Cardiac muscle cell (in vitro differentiated cells and primary cell): ENCODE data around the gene PPP1CA. TPM values are rescaled to one million over a fixed set of nuclear protein-coding genes. Genes with fewer than 3 reads are reported as not detected.

ENCODE experiments used
- DNase-seq, 2 donors: peaks; one replicate each; pipeline versions ENCODE4 v3.0.0 to v3.0.0-alpha.2; 2010 to 2017; ENCODE audit warnings: low read depth in 1 of 2, low spot score in 1 of 2
- H3K27ac ChIP-seq: fragments of 200-600 bp; sonication (generic); 2 replicates; pipeline ENCODE4 v1.5.1; 2016
- H3K27me3 ChIP-seq: fragments of 200-600 bp; sonication (generic); 2 replicates; pipeline ENCODE4 v1.6.0; 2016; ENCODE audit warnings: control low read depth
- H3K36me3 ChIP-seq: fragments of 200-600 bp; sonication (generic); 2 replicates; pipeline ENCODE4 v1.5.1; 2016; ENCODE audit warnings: control low read depth
- H3K4me1 ChIP-seq: fragments of 200-600 bp; sonication (generic); 2 replicates; pipeline ENCODE4 v1.8.1; 2017; ENCODE audit warnings: low read depth, mild to moderate bottlenecking, mixed run types
- H3K4me3 ChIP-seq: fragments of 200-600 bp; sonication (generic); 2 replicates; pipeline ENCODE4 v1.5.1; 2016; ENCODE audit warnings: mild to moderate bottlenecking
- H3K9me3 ChIP-seq: fragments of 200-600 bp; sonication (generic); 2 replicates; pipeline ENCODE4 v1.5.1; 2017; ENCODE audit warnings: low read depth, mild to moderate bottlenecking, control low read depth
- polyA plus RNA-seq: library from polyadenylated mRNA; unstranded; fragments of >200 nt; fragmentation: Nextera tagmentation; extraction: Ambion mirVana; gene quantifications from 2 replicates; pipeline ENCODE4 v1.2.1, GENCODE V29; 2016
- total RNA-seq: library from RNA; depleted of rRNA; stranded (reverse); fragments of >200 nt; gene quantifications from 2 replicates; pipeline ENCODE4 v1.2.3, GENCODE V29; 2016
- TF ChIP-seq, protein P1 (sequence below): IDR thresholded peaks from 2 replicates; pipeline ENCODE4 v1.5.1; 2012; ENCODE audit warnings: low read depth, mild to moderate bottlenecking, low read length

PPP1CA gene
- total and polyA plus RNA-seq, 2 experiments from 2014 or later, result 142 to 235 TPM

DNA sequence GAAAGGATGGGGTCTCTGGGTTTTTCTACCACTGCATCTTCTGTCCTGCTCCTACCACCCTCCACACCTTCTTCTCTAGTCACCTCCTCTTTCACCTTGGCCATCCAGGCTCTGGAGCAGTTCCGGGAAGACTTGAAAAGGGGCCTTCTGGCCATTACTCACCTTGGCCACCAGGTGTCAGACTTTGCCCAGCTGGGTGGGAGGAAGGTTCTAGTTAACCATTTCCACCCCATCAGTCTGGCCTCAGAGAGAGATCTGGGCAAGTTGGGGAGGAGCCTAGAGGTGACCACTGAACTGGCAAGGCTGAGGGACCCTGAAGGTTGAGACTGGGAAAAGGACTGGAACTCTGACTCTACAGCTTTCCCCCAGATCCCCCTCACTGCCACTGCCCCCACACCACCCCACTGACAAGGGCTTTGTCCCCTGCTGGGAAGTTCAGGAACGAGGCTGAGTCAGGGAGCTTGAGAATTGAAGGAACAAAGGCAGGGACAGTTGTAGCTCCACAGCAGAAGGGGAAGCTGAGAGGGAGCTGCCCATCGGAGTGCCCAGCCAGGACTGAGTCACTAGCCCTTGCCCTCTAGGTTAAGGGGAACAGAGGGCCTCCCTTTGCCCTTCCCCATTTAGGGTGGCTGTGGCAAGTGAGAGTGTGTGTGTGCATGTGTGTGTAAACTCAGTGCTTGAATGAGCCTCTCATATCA is 44.6 kb downstream of the PPP1CA start:
- TF ChIP-seq, protein P1, sequence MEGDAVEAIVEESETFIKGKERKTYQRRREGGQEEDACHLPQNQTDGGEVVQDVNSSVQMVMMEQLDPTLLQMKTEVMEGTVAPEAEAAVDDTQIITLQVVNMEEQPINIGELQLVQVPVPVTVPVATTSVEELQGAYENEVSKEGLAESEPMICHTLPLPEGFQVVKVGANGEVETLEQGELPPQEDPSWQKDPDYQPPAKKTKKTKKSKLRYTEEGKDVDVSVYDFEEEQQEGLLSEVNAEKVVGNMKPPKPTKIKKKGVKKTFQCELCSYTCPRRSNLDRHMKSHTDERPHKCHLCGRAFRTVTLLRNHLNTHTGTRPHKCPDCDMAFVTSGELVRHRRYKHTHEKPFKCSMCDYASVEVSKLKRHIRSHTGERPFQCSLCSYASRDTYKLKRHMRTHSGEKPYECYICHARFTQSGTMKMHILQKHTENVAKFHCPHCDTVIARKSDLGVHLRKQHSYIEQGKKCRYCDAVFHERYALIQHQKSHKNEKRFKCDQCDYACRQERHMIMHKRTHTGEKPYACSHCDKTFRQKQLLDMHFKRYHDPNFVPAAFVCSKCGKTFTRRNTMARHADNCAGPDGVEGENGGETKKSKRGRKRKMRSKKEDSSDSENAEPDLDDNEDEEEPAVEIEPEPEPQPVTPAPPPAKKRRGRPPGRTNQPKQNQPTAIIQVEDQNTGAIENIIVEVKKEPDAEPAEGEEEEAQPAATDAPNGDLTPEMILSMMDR, result peak; percentile 94
- Histone ChIP-seq H3K27me3 (no peaks in the 10 kb centered on the region), H3K4me1 (peaks cover 10% of the 10 kb centered on the region), H3K9me3 (no peaks in the 10 kb centered on the region), H3K4me3 (no peak overlapping the region), H3K27ac (no peak overlapping the region), H3K36me3 (no peaks in the 10 kb centered on the region)
- peak; percentile 83 to 89 for DNase-seq

DNA sequence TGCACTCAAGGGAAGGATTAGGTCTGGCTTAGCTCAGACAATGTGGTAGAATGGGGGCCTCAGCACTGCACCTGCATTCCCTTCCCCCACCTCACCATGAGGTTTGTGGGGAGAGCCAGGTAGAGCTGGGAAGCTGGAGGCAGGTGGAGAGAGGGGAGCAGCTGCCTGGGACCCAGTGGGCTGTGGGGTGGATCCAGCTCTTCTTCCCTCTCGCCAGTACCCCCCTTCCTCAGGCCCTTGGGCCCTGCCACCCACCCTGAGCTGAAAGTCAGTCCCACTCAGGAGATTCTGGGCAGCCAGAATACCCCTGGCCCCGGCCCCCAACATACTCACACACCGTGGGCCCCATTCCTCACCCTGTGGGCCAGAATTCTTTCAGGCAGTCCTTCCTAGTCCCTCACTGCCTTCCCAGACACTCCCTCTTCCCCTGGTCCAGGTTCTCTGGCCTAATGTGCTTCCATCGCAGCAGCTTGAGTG is 45.2 kb downstream of the PPP1CA start:
- TF ChIP-seq, protein P1, result no peak
- H3K27ac ChIP-seq, result no peak overlapping the region
- DNase-seq, result no peak
- no peak overlapping the region for H3K4me3 ChIP-seq
- no peaks in the 10 kb centered on the region for H3K9me3 ChIP-seq
- no peaks in the 10 kb centered on the region for H3K27me3 ChIP-seq
- no peaks in the 10 kb centered on the region for H3K36me3 ChIP-seq
- H3K4me1 ChIP-seq, result peaks cover 10% of the 10 kb centered on the region

DNA sequence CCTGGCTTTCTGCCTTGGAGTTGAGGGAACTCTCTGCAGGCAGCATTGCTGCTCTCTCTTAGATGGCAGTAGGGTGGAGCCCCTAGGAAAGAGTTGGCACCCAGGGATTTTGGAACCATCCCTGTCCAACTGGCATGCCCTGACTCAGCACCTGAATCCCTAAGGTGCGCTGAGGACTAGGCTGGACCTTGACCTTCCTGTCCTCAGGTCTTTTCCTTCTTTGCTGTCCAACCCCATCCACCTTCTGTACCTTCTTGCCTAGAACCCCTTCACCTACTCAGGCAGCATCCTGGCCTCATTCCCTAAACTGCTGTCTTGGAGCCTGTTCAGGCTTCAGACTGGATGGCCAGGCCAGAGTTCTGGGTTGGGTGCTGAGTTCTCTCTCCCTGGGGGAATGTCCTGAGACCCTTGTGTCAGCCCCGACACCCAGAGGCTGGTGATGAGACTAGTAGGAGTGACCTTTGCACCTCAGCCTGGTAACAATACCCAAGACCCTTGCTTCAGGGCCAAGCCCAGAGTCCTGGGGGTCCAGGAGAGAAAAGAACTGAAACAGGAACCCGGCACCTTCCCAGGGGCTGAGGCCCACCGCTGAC is 45.8 kb downstream of the PPP1CA start:
- DNase-seq, result no peak
- Histone ChIP-seq H3K36me3 (no peaks in the 10 kb centered on the region), H3K27ac (no peak overlapping the region), H3K4me3 (no peak overlapping the region), H3K9me3 (no peaks in the 10 kb centered on the region), H3K4me1 (peaks cover 10% of the 10 kb centered on the region), H3K27me3 (no peaks in the 10 kb centered on the region)
- TF ChIP-seq, protein P1, result no peak

DNA sequence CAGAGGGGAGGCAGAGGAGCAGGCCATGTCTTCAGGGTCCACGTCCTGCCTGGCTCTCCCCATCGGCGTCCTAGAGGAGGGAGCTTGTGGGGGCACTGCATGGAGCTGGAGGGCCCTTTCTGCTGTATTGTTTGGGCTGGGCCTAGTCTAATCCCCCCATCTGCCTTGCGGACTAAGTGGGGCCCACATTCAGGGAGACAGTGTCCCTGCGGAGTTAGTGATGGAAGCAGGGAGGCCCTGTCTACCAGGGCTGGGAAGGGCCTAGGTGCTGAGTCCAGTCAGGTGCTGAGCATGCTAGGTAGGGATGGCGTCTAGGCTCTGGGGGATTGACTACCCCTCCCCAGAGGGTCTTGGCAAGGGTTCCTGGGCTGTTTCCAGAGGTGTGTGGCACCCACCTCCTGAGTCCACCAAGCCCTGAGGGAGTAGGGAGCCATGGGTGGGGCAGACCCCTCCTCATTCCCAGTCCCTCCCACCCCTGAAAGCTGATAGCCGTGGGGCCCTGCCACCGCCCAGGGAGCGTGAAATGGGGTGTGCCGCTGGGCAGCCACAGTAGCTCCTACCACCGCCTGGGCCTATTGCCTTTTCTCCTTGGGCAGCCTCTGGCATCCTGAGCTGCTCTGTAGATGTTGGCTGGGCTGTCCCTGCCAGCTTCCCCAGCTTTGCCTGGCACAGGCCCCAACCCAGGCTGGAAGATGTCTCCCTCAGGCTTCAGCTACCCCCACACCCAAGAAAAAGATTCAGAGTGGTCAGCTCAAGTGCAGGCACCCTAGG is 46.5 kb downstream of the PPP1CA start:
- no peaks in the 10 kb centered on the region for H3K36me3 ChIP-seq
- no peak for DNase-seq
- H3K4me1 ChIP-seq, result peaks cover 10% of the 10 kb centered on the region
- H3K27ac ChIP-seq, result no peak overlapping the region
- H3K4me3 ChIP-seq, result no peak overlapping the region
- H3K9me3 ChIP-seq, result no peaks in the 10 kb centered on the region
- TF ChIP-seq, protein P1, result no peak
- no peaks in the 10 kb centered on the region for H3K27me3 ChIP-seq

DNA sequence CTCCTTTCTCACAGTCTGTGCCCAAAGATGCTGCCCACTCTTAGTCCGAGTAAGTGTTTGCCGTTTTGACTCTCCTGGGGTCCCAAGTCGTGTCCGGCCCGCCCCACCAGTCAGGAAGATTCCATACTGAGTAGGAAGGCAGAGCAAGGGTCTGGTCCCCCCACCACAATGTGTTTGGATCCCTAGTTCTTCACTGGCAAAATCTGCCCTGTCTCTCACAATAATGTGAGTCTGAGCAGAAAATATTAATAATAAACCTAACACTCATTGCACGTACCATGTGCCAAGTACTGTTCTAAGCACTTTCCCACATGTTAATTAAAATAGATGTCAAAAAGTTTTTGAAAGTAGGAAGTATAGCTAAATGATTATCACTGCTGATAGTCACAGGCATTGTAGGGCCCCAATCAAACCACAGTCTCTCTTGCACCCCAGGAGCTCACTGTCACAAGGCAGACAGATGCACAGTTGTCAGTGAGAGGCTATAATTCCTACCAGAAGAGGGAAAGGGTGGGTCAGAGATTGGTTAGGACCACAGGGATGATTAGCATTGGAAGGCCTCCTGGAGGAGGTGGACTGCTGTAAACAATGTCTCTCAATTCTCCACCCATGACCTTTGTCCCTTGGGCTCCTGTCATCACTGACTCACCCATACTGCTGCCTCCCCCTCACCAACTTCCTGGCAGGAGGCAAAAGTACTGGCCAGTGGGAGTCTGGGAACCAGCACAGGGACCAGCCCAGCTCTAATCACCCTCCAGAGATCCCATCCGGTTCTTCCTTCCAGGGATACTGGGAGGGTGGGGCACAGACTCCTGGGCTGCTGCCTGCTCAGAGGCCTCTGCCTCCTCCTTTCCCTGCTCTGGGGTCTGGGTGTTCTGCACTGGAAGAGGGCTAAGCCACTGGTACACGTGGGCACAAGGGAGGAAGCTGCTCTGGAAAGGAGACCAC is 47.3 kb downstream of the PPP1CA start:
- Histone ChIP-seq H3K9me3 (no peaks in the 10 kb centered on the region), H3K4me3 (peak overlapping the region; percentile 67), H3K27ac (peak overlapping the region; percentile 91), H3K36me3 (no peaks in the 10 kb centered on the region), H3K4me1 (peaks cover 10% of the 10 kb centered on the region), H3K27me3 (no peaks in the 10 kb centered on the region)
- peak in 1 of 2 donors; percentile 93 for DNase-seq
- TF ChIP-seq, protein P1, result peak; percentile 4
